GM23338 (cell line): ENCODE data around the gene AARS2. TPM values are rescaled to one million over a fixed set of nuclear protein-coding genes. Genes with fewer than 3 reads are reported as not detected.
A peak's percentile ranks its signal among the peaks of the same experiment; 100 is the strongest.

Source experiments
- ATAC-seq: fragments of 200-7000 bp; cut with Tn5 transposase; 3 replicates; pipeline ENCODE4 v1.9.1; 2020
- DNase-seq: peaks from one replicate; pipeline ENCODE4 v3.0.0-alpha.2; 2015; ENCODE audit warnings: low spot score
- H2AFZ ChIP-seq: fragments of 200-600 bp; sonication (generic); 2 replicates; pipeline ENCODE4 v1.8.0; 2016; ENCODE audit warnings: antibody characterized with exemption, mild to moderate bottlenecking, moderate library complexity
- H3F3A ChIP-seq: fragments of 200-600 bp; sonication (generic); replicated peaks from 2 replicates; pipeline ENCODE4 v1.8.0; 2017; ENCODE audit warnings: antibody characterized with exemption, mixed run types, low read depth
- H3K27ac ChIP-seq: fragments of 200-600 bp; sonication (generic); 2 replicates; pipeline ENCODE4 v1.6.1; 2016; ENCODE audit warnings: low read depth
- H3K27me3 ChIP-seq: fragments of 200-600 bp; sonication (generic); 2 replicates; pipeline ENCODE4 v1.8.0; 2016; ENCODE audit warnings: mild to moderate bottlenecking, mixed run types, moderate library complexity; ENCODE audit not compliant: insufficient read depth
- H3K36me3 ChIP-seq: fragments of 200-600 bp; sonication (generic); 2 replicates; pipeline ENCODE4 v1.8.0; 2016; ENCODE audit warnings: mild to moderate bottlenecking; ENCODE audit not compliant: insufficient read depth
- H3K4me1 ChIP-seq: fragments of 200-600 bp; sonication (generic); 2 replicates; pipeline ENCODE4 v1.8.0; 2016; ENCODE audit warnings: mild to moderate bottlenecking, moderate library complexity; ENCODE audit not compliant: insufficient read depth
- H3K4me2 ChIP-seq: fragments of 200-600 bp; sonication (generic); 2 replicates; pipeline ENCODE4 v1.7.1; 2017; ENCODE audit warnings: mixed run types
- H3K4me3 ChIP-seq: fragments of 200-600 bp; sonication (generic); 2 replicates; pipeline ENCODE4 v1.6.1; 2016; ENCODE audit warnings: mixed run types
- H3K79me2 ChIP-seq: fragments of 200-600 bp; sonication (generic); replicated peaks from 2 replicates; pipeline ENCODE4 v1.8.0; 2017; ENCODE audit warnings: mild to moderate bottlenecking; ENCODE audit not compliant: insufficient read depth
- H3K9me2 ChIP-seq: fragments of 200-600 bp; sonication (generic); 2 replicates; pipeline ENCODE4 v1.8.0; 2017; ENCODE audit not compliant: insufficient read depth
- H4K20me1 ChIP-seq: fragments of 200-600 bp; sonication (generic); replicated peaks from 2 replicates; pipeline ENCODE4 v1.8.0; 2017; ENCODE audit warnings: mild to moderate bottlenecking; ENCODE audit not compliant: insufficient read depth
- H3K27ac Mint-ChIP-seq: 2 replicates; pipeline ENCODE4 v1.8.0; 2020; ENCODE audit warnings: inconsistent platforms, mild to moderate bottlenecking, moderate library complexity, mixed read lengths
- H3K27me3 Mint-ChIP-seq: 3 replicates; pipeline ENCODE4 v1.8.0; 2022; ENCODE audit warnings: low read depth, mild to moderate bottlenecking, moderate library complexity, mixed read lengths, inconsistent platforms; ENCODE audit not compliant: insufficient read depth, poor library complexity
- H3K36me3 Mint-ChIP-seq: 3 replicates; pipeline ENCODE4 v1.8.0; 2021; ENCODE audit warnings: low read depth, mild to moderate bottlenecking, inconsistent platforms, moderate library complexity, mixed read lengths
- H3K4me1 Mint-ChIP-seq: 3 replicates; pipeline ENCODE4 v1.8.0; 2020; ENCODE audit warnings: mild to moderate bottlenecking, inconsistent platforms, mixed read lengths
- H3K4me3 Mint-ChIP-seq: 3 replicates; pipeline ENCODE4 v1.8.0; 2021; ENCODE audit warnings: moderate library complexity, mild to moderate bottlenecking, inconsistent platforms, mixed read lengths
- H3K9me3 Mint-ChIP-seq: 3 replicates; pipeline ENCODE4 v1.8.0; 2020; ENCODE audit warnings: moderate library complexity, mild to moderate bottlenecking, inconsistent platforms, mixed read lengths
- ETS1 ChIP-seq: IDR thresholded peaks from 2 replicates; pipeline ENCODE4 v1.6.1; 2016; ENCODE audit warnings: antibody characterized with exemption
- EZH2 ChIP-seq: fragments of 200-600 bp; sonication (generic); IDR thresholded peaks from one replicate; pipeline ENCODE4 v1.8.0; 2017; ENCODE audit warnings: antibody characterized with exemption, mild to moderate bottlenecking, low read depth; ENCODE audit not compliant: unreplicated experiment
- EZH2phosphoT487 ChIP-seq: fragments of 200-600 bp; sonication (generic); IDR thresholded peaks from one replicate; pipeline ENCODE4 v1.8.1; 2018; ENCODE audit warnings: antibody characterized with exemption; ENCODE audit not compliant: unreplicated experiment
- POLR2AphosphoS5 ChIP-seq: IDR thresholded peaks from 2 replicates; pipeline ENCODE4 v1.6.1; 2016; ENCODE audit warnings: antibody characterized with exemption, low read depth
- REST ChIP-seq: IDR thresholded peaks from one replicate; pipeline ENCODE4 v1.6.1; 2018; ENCODE audit warnings: antibody characterized with exemption; ENCODE audit not compliant: unreplicated experiment
- ZNF114 ChIP-seq: fragments of 250-450 bp; sonication (Bioruptor Pico); IDR thresholded peaks from 2 replicates; pipeline ENCODE4 v1.5.0; 2020; ENCODE audit warnings: mild to moderate bottlenecking, moderate library complexity
- ZNF331 ChIP-seq: fragments of 250-450 bp; sonication (Bioruptor Pico); IDR thresholded peaks from 2 replicates; pipeline ENCODE4 v1.5.0; 2020; ENCODE audit warnings: low read depth, mild to moderate bottlenecking, moderate library complexity
- polyA plus RNA-seq: library from polyadenylated mRNA; unstranded; fragments of >200 nt; fragmentation: Nextera tagmentation; extraction: Ambion mirVana; gene quantifications from 2 replicates; pipeline ENCODE4 v1.2.1, GENCODE V29; 2016
- total RNA-seq: library from RNA; depleted of rRNA; stranded (reverse); fragments of >200 nt; shearing (Covaris generic); gene quantifications from 2 replicates; pipeline ENCODE4 v1.2.3, GENCODE V29; 2014

AARS2 gene
- total and polyA plus RNA-seq, 2 experiments from 2014 or later: 6.5 to 23.2 TPM

- TF ChIP-seq REST: no peak
Measured at GRCh38 chr6:44286285-44286565, 26.9 kb downstream of the AARS2 start (continued).

GRCh38 chr6:44285552-44286284 is 27.4 kb downstream of the AARS2 start:
- Histone ChIP-seq H3K4me3 (no peak overlapping the region), H3F3A (no peaks in the 10 kb centered on the region), H3K4me2 (no peak overlapping the region), H4K20me1 (no peaks in the 10 kb centered on the region), H3K27ac (no peak overlapping the region), H3K27me3 (0 out of 2 replicates have a peak, but pooled peaks cover 5% of the 10 kb centered on the region), H3K79me2 (no peaks in the 10 kb centered on the region), H3K9me2 (no peaks in the 10 kb centered on the region), H3K36me3 (no peaks in the 10 kb centered on the region), H2AFZ (no peak overlapping the region), H3K4me1 (no peaks in the 10 kb centered on the region)
- H3K4me3 Mint-ChIP-seq: no peak overlapping the region
- H3K9me3 Mint-ChIP-seq: no peaks in the 10 kb centered on the region; the same call in 2 of the 3 replicates
- peaks cover 12% of the 10 kb centered on the region for H3K27me3 Mint-ChIP-seq
- no peaks in the 10 kb centered on the region; the same call in 2 of the 3 replicates for H3K36me3 Mint-ChIP-seq
- DNase-seq (peak; percentile 66), ATAC-seq (peak; percentile 71)
- no peak overlapping the region for H3K27ac Mint-ChIP-seq
- TF ChIP-seq ETS1 (no peak), REST (peak; percentile 82)
- peaks cover 7% of the 10 kb centered on the region for H3K4me1 Mint-ChIP-seq

- no peak overlapping the region for H2AFZ ChIP-seq
- no peaks in the 10 kb centered on the region for H3K36me3 ChIP-seq
- H3K27me3 Mint-ChIP-seq: peaks cover 13% of the 10 kb centered on the region
- H3K4me2 ChIP-seq: no peak overlapping the region
- H3K9me3 Mint-ChIP-seq: no peaks in the 10 kb centered on the region; the same call in 2 of the 3 replicates
- H4K20me1 ChIP-seq: no peaks in the 10 kb centered on the region
- no peaks in the 10 kb centered on the region for H3K4me1 ChIP-seq
- H3K27ac Mint-ChIP-seq: no peak overlapping the region
- peaks cover 7% of the 10 kb centered on the region for H3K4me1 Mint-ChIP-seq
- no peak overlapping the region for H3K4me3 ChIP-seq
- H3K36me3 Mint-ChIP-seq: no peaks in the 10 kb centered on the region; the same call in 2 of the 3 replicates
- DNase-seq (no peak), ATAC-seq (no peak)
- H3F3A ChIP-seq: no peaks in the 10 kb centered on the region
- H3K27ac ChIP-seq: no peak overlapping the region
- H3K9me2 ChIP-seq: no peaks in the 10 kb centered on the region
- H3K27me3 ChIP-seq: 0 out of 2 replicates have a peak, but pooled peaks cover 5% of the 10 kb centered on the region
- H3K4me3 Mint-ChIP-seq: no peak overlapping the region; the same call in 2 of the 3 replicates
- H3K79me2 ChIP-seq: no peaks in the 10 kb centered on the region
- no peak for TF ChIP-seq ZNF331 (CRISPR knock-in tag)
- no peak for TF ChIP-seq EZH2phosphoT487
- no peak for TF ChIP-seq REST
- TF ChIP-seq POLR2AphosphoS5: no peak
- TF ChIP-seq ETS1: no peak
- no peak for TF ChIP-seq EZH2
- TF ChIP-seq ZNF114: no peak
Measured at GRCh38 chr6:44284867-44285266, 28.3 kb downstream of the AARS2 start.
